Measurements from ENCODE around the gene LLGL2. TPM values are rescaled to one million over a fixed set of nuclear protein-coding genes. Genes with fewer than 3 reads are reported as not detected.

LLGL2 gene
- total and polyA plus RNA-seq, 10 of the 15 experiments (the other 5 are each of a cell fraction or from before 2014, with no cell fraction given), result 0.21 to 9.9 (median 4.5) TPM

DNA sequence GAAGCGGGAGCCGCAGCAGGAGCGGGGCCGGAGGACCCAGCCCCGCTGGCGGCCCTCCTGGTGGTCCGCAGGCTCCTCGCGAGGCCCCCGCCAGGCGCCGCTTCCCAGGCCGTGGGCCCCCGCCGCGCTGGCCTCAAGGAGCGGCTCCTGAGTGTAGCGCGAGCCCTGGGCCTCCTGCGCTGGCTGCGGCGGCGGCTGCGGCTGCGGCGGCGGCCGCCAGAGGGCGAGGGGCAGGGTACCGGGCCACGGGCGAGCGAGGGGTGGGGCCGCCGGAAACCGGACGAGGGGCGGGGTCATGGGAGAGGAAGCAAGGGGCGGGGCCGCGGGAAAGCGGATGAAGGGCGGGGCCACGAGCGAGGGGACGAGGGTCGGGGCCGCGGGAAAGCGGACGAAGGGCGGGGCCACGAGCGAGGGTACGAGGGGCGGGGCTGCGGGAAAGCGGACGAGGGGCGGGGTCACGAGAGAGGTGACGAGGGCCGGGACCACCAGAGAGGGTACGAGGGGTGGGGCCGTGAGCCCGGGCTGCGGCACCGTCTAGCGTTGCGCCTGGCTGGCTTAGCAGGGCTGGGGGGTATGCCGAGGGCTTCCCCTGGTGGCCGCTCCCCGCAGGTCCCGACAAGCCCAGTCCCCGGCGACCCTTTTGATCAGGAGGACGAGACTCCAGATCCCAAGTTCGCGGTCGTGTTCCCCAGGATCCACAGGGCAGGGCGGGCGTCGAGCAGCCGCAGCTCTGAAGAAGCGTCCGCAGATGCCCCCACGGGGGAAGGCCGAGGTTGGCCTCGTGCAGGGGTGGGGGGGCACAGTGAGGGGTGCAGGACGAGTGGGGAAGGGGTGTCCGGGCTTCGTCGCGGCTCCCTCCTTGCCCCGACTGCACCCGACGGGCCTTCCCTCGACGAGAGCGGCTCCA, 63.8 kb downstream of the LLGL2 start (continued):
- TF ChIP-seq ETV6 (conservative IDR thresholded peaks at IDR 0.05 in 1 of 2, IDR thresholded peaks at IDR 0.05 in 1 of 2; ENCODE audit: borderline replicate concordance in 1 of 2, low read depth in 1 of 2) (no peak), HDAC6 (IDR thresholded peaks at IDR 0.05; ENCODE audit: unreplicated experiment) (no peak), ZNF384 (IDR thresholded peaks at IDR 0.05; ENCODE audit: borderline replicate concordance, low read depth, low read length) (no peak), YY1 (IDR thresholded peaks at IDR 0.05; ENCODE audit: low read depth, low read length) (peak; percentile 7; the same call in 1 of the 2 replicates), CBX3 (IDR thresholded peaks at IDR 0.05; ENCODE audit: borderline replicate concordance, low read depth) (no peak), PAX8 (IDR thresholded peaks at IDR 0.05) (no peak), MYB (IDR thresholded peaks at IDR 0.05; ENCODE audit: borderline replicate concordance, low read depth, low read length) (no peak), SMC3 (IDR thresholded peaks at IDR 0.05; ENCODE audit: borderline replicate concordance, low read length) (peak; percentile 42), GABPA (IDR thresholded peaks at IDR 0.05; ENCODE audit: low read depth) (no peak), ZNF207 (IDR thresholded peaks at IDR 0.05; ENCODE audit: borderline replicate concordance) (0 out of 2 replicates have a peak, but pooled peaks have one; percentile 22), SMARCA5 (IDR thresholded peaks at IDR 0.05) (peak; percentile 39; the same call in 1 of the 2 replicates), BHLHE40 (IDR thresholded peaks at IDR 0.05; ENCODE audit: borderline replicate concordance in 1 of 2, low read depth in 2 of 2, low read length in 1 of 2) (peak in 1 of 2 experiments; percentile 33; a peak in 1 of 4 replicates), NR2C2 (IDR thresholded peaks at IDR 0.05; ENCODE audit: borderline replicate concordance, control insufficient read depth, insufficient read length, low read depth) (no peak), CREB1 (IDR thresholded peaks at IDR 0.05; ENCODE audit: low read depth) (0 out of 2 replicates have a peak, but pooled peaks have one; percentile 26), MXI1 (IDR thresholded peaks at IDR 0.05; ENCODE audit: low read depth, low read length) (no peak), ZNF217 (IDR thresholded peaks at IDR 0.05) (0 out of 2 replicates have a peak, but pooled peaks have one; percentile 19), NFXL1 (IDR thresholded peaks at IDR 0.05; ENCODE audit: borderline replicate concordance) (0 out of 2 replicates have a peak, but pooled peaks have one; percentile 47), RAD21 (IDR thresholded peaks at IDR 0.05; ENCODE audit: insufficient read depth, low read depth, low read length) (peak; percentile 44), POU2F2 (IDR thresholded peaks at IDR 0.05; ENCODE audit: borderline replicate concordance, low read depth, low read length) (no peak), RUNX3 (IDR thresholded peaks at IDR 0.05; ENCODE audit: low read length) (0 out of 2 replicates have a peak, but pooled peaks have one; percentile 11), LARP7 (IDR thresholded peaks at IDR 0.05) (peak; percentile 57; the same call in 1 of the 2 replicates), EZH2 (IDR thresholded peaks at IDR 0.05; ENCODE audit: borderline replicate concordance, control insufficient read depth, low read depth, low read length) (no peak), IKZF1 (conservative IDR thresholded peaks at IDR 0.05) (peak; percentile 36; the same call in 1 of the 2 replicates)
- TF ChIP-seq, protein P1, sequence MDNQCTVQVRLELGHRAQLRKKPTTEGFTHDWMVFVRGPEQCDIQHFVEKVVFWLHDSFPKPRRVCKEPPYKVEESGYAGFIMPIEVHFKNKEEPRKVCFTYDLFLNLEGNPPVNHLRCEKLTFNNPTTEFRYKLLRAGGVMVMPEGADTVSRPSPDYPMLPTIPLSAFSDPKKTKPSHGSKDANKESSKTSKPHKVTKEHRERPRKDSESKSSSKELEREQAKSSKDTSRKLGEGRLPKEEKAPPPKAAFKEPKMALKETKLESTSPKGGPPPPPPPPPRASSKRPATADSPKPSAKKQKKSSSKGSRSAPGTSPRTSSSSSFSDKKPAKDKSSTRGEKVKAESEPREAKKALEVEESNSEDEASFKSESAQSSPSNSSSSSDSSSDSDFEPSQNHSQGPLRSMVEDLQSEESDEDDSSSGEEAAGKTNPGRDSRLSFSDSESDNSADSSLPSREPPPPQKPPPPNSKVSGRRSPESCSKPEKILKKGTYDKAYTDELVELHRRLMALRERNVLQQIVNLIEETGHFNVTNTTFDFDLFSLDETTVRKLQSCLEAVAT (IDR thresholded peaks at IDR 0.05), result no peak
- TF ChIP-seq, protein P2, sequence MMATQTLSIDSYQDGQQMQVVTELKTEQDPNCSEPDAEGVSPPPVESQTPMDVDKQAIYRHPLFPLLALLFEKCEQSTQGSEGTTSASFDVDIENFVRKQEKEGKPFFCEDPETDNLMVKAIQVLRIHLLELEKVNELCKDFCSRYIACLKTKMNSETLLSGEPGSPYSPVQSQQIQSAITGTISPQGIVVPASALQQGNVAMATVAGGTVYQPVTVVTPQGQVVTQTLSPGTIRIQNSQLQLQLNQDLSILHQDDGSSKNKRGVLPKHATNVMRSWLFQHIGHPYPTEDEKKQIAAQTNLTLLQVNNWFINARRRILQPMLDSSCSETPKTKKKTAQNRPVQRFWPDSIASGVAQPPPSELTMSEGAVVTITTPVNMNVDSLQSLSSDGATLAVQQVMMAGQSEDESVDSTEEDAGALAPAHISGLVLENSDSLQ (IDR thresholded peaks at IDR 0.05), result no peak
- TF ChIP-seq, protein P3, sequence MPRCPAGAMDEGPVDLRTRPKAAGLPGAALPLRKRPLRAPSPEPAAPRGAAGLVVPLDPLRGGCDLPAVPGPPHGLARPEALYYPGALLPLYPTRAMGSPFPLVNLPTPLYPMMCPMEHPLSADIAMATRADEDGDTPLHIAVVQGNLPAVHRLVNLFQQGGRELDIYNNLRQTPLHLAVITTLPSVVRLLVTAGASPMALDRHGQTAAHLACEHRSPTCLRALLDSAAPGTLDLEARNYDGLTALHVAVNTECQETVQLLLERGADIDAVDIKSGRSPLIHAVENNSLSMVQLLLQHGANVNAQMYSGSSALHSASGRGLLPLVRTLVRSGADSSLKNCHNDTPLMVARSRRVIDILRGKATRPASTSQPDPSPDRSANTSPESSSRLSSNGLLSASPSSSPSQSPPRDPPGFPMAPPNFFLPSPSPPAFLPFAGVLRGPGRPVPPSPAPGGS (IDR thresholded peaks at IDR 0.05; ENCODE audit: borderline replicate concordance, insufficient read depth, low read depth, low read length, poor library complexity, severe bottlenecking), result no peak
